Measurements from ENCODE around the gene AJUBA. TPM values are rescaled to one million over a fixed set of nuclear protein-coding genes. Genes with fewer than 3 reads are reported as not detected.

The AJUBA gene
- total RNA-seq, 1 donor from 2014 or later, result 146 TPM

DNA sequence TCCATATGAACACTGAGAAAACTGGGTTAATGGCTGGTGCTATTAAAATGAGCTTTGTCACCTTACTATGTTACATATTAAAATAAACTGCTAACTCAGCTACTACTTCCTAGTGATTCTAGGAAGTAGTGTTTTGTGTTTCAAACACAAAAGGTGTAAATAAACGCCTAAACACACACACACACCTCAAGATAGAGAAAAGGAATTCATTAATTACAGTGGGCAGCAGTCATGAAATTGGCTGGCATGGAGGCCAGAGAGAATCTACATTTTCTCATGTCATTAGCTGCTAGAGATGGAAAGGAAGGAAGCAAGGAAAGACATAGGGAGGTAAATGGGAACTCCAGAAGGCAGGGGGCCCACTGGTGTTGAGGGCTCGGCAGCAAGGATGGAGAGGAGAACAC lies 52.4 kb downstream of the AJUBA start:
- peaks cover 5% of the 10 kb centered on the region for H3K36me3 Mint-ChIP-seq (ENCODE audit: low read depth, unreplicated experiment)
- Histone ChIP-seq H3K79me2 (ENCODE audit: insufficient read depth, low read length) (peaks cover 30% of the 10 kb centered on the region), H3K9ac (ENCODE audit: low read length) (peak overlapping the region; percentile 69), H3K4me3 (ENCODE audit: insufficient read depth, low read depth, low read length) (peak overlapping the region; percentile 48), H3K27ac (ENCODE audit: low read depth, low read length) (peak overlapping the region; percentile 55), H3K4me1 (ENCODE audit: insufficient read depth, low read length) (peaks cover 16% of the 10 kb centered on the region), H3K4me2 (ENCODE audit: low read length) (peak overlapping the region; percentile 81), H4K20me1 (ENCODE audit: insufficient read depth, low read length) (peaks cover 3% of the 10 kb centered on the region), H3K36me3 (ENCODE audit: insufficient read depth, low read length) (peaks cover 8% of the 10 kb centered on the region), H3K9me3 (ENCODE audit: insufficient read depth, low read depth, low read length) (no peaks in the 10 kb centered on the region), H2AFZ (ENCODE audit: low read depth, low read length) (peak overlapping the region; percentile 79), H3K27me3 (ENCODE audit: insufficient read depth, low read length) (no peaks in the 10 kb centered on the region)
- TF ChIP-seq CTCF (IDR thresholded peaks at IDR 0.05; ENCODE audit: insufficient read depth, low read depth, low read length) (no peak), EZH2 (IDR thresholded peaks at IDR 0.05; ENCODE audit: insufficient read depth, low read length) (no peak)
- H3K9me3 Mint-ChIP-seq (ENCODE audit: unreplicated experiment), result no peaks in the 10 kb centered on the region
- H3K27me3 Mint-ChIP-seq (ENCODE audit: low read depth, unreplicated experiment), result no peaks in the 10 kb centered on the region
- no peak for DNase-seq (ENCODE audit: low read depth)
- peaks cover 5% of the 10 kb centered on the region for H3K4me1 Mint-ChIP-seq (ENCODE audit: low read depth, unreplicated experiment)
- H3K4me3 Mint-ChIP-seq (ENCODE audit: unreplicated experiment), result no peak overlapping the region
- no peak for FAIRE-seq
- no peak overlapping the region for H3K27ac Mint-ChIP-seq (ENCODE audit: unreplicated experiment)

DNA sequence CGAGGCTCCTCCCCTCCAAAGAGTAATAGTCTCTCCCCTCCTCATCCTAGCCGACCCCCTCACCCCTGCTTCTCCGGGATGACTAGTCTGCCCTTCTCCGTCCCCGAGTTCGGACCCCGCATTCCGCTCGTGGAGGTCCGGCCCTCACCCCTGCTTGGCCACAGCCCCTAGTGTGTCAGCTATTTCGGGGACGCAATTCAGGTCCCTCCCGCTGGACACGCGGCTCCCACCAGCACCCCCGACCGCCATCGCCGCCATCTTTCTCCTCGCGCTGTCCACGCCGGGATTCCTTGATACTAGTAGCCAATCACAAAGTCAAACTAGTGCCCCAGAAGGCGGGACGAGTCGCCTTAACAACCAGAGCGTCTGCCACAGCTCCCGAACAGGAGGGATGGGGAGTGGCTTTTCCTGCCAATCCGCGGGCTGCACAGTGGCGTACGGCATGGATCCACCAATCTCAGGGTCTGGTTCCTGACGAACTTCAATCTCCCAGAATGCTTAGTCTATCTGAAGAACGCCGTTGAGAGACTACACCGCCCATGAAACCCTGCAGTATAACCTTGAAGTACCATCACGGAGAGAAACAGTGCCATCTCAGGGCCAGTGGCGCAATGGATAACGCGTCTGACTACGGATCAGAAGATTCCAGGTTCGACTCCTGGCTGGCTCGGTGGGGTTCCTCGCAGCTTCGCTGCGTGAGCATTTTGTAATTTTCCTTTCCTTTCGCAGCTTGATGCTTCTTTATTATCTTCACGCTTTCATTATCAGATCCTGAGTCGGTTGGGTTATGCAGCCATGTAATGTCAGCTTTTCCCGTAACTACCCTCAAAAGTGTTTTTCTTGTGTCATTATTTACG lies 53.0 kb downstream of the AJUBA start, which contains the start of gene PRMT5:
PRMT5 (minus strand) TSS at position 273 of the 857 bp plus-strand sequence; CDS start at position 258, 15 bp downstream.
- Mint-ChIP-seq H3K36me3 (ENCODE audit: low read depth, unreplicated experiment) (peaks cover 11% of the 10 kb centered on the region), H3K27ac (ENCODE audit: unreplicated experiment) (no peak within 1 kb of the TSS)

More for the DNA sequence above, 53.0 kb downstream of the AJUBA start, which contains the start of gene PRMT5:
- Histone ChIP-seq H3K4me3 (ENCODE audit: insufficient read depth, low read depth, low read length) (peak within 1 kb of the TSS; percentile 93), H3K79me2 (ENCODE audit: insufficient read depth, low read length) (peaks cover 30% of the 10 kb centered on the region), H3K27ac (ENCODE audit: low read depth, low read length) (peak within 1 kb of the TSS; percentile 90), H4K20me1 (ENCODE audit: insufficient read depth, low read length) (peaks cover 3% of the 10 kb centered on the region), H3K4me1 (ENCODE audit: insufficient read depth, low read length) (peaks cover 16% of the 10 kb centered on the region), H2AFZ (ENCODE audit: low read depth, low read length) (peak within 1 kb of the TSS; percentile 90), H3K4me2 (ENCODE audit: low read length) (peak within 1 kb of the TSS; percentile 99), H3K36me3 (ENCODE audit: insufficient read depth, low read length) (peaks cover 14% of the 10 kb centered on the region), H3K9ac (ENCODE audit: low read length) (peak within 1 kb of the TSS; percentile 96), H3K27me3 (ENCODE audit: insufficient read depth, low read length) (no peaks in the 10 kb centered on the region), H3K9me3 (ENCODE audit: insufficient read depth, low read depth, low read length) (no peaks in the 10 kb centered on the region)
- peaks cover 5% of the 10 kb centered on the region for H3K4me1 Mint-ChIP-seq (ENCODE audit: low read depth, unreplicated experiment)
- H3K4me3 Mint-ChIP-seq (ENCODE audit: unreplicated experiment), result no peak within 1 kb of the TSS
- FAIRE-seq (peak; percentile 43), DNase-seq (ENCODE audit: low read depth) (peak; percentile 99)
- TF ChIP-seq CTCF (IDR thresholded peaks at IDR 0.05; ENCODE audit: insufficient read depth, low read depth, low read length), result no peak
- TF ChIP-seq EZH2 (IDR thresholded peaks at IDR 0.05; ENCODE audit: insufficient read depth, low read length), result no peak
- H3K9me3 Mint-ChIP-seq (ENCODE audit: unreplicated experiment), result no peaks in the 10 kb centered on the region
- no peaks in the 10 kb centered on the region for H3K27me3 Mint-ChIP-seq (ENCODE audit: low read depth, unreplicated experiment)
